HEK293 (cell line): ENCODE measurements around the gene EIF4EBP2.
A peak's percentile ranks its signal among the peaks of the same experiment; 100 is the strongest.

Source experiments
- CTCF ChIA-PET: fragments of 350-600 bp; formaldehyde crosslinking; extraction: SDS; loops from one replicate; lab custom pipeline; 2021; ENCODE audit warnings: antibody characterized with exemption; lab: Yijun Ruan, JAX
- POLR2A ChIA-PET: fragments of 300-600 bp; formaldehyde crosslinking; extraction: SDS; loops from one replicate; lab custom pipeline; 2020; ENCODE audit warnings: antibody characterized with exemption, inconsistent platforms; lab: Yijun Ruan, JAX
- H3K27ac ChIP-seq: fragments of 200-500 bp; sonication (Bioruptor generic); 2 replicates; pipeline ENCODE4 v1.5.1; 2014; ENCODE audit warnings: low read depth, low read length, control low read depth, inconsistent platforms; ENCODE audit errors: extremely low read depth
- H3K36me3 ChIP-seq, 2 experiments: fragments of 200-500 bp in 1 of 2; sonication (Bioruptor generic) in 1 of 2; 1 replicate in 1 of 2; 2 replicates in 1 of 2; pipeline ENCODE4 v1.5.1; 2014 to 2017; ENCODE audit warnings: inconsistent platforms in 2 of 2, low read length in 2 of 2; ENCODE audit not compliant: control insufficient read depth in 2 of 2, insufficient read depth in 1 of 2
- H3K4me1 ChIP-seq: fragments of 200-500 bp; sonication (Bioruptor generic); 2 replicates; pipeline ENCODE4 v1.5.1; 2014; ENCODE audit warnings: mild to moderate bottlenecking, low read length, inconsistent platforms; ENCODE audit not compliant: control insufficient read depth, insufficient read depth
- H3K4me3 ChIP-seq: 2 replicates; pipeline ENCODE4 v1.5.1; 2011; ENCODE audit warnings: low read depth, mild to moderate bottlenecking, control low read depth, low read length, moderate library complexity
- H3K9me3 ChIP-seq: fragments of 200-500 bp; sonication (Bioruptor generic); 2 replicates; pipeline ENCODE4 v1.5.1; 2014; ENCODE audit warnings: low read depth, low read length, inconsistent platforms; ENCODE audit not compliant: control insufficient read depth, insufficient read depth
- GLIS1 ChIP-seq: fragments of 450-650 bp; formaldehyde crosslinking; IDR thresholded peaks from 2 replicates; pipeline ENCODE4 v1.5.1; 2016; ENCODE audit warnings: missing biosample characterization, missing genetic modification characterization
- HIC1 ChIP-seq: fragments of 450-650 bp; formaldehyde crosslinking; IDR thresholded peaks from 2 replicates; pipeline ENCODE4 v1.5.1; 2016; ENCODE audit warnings: missing biosample characterization, missing genetic modification characterization
- OSR2 ChIP-seq: fragments of 450-650 bp; formaldehyde crosslinking; IDR thresholded peaks from 2 replicates; pipeline ENCODE4 v1.5.1; 2016; ENCODE audit warnings: missing biosample characterization, missing genetic modification characterization
- PRDM10 ChIP-seq: fragments of 450-650 bp; formaldehyde crosslinking; IDR thresholded peaks from 2 replicates; pipeline ENCODE4 v1.5.1; 2016; ENCODE audit warnings: missing biosample characterization, missing genetic modification characterization
- SP2 ChIP-seq: fragments of 450-650 bp; formaldehyde crosslinking; IDR thresholded peaks from 2 replicates; pipeline ENCODE4 v1.5.1; 2016; ENCODE audit warnings: missing biosample characterization, missing genetic modification characterization
- TSHZ1 ChIP-seq: fragments of 450-650 bp; formaldehyde crosslinking; IDR thresholded peaks from 2 replicates; pipeline ENCODE4 v1.5.1; 2016; ENCODE audit warnings: missing biosample characterization, missing genetic modification characterization, borderline replicate concordance
- ZBTB17 ChIP-seq: fragments of 450-650 bp; formaldehyde crosslinking; IDR thresholded peaks from 2 replicates; pipeline ENCODE4 v1.5.1; 2016; ENCODE audit warnings: missing biosample characterization, missing genetic modification characterization
- ZFHX2 ChIP-seq: fragments of 450-650 bp; formaldehyde crosslinking; conservative IDR thresholded peaks from 2 replicates; pipeline ENCODE4 v1.5.1; 2016; ENCODE audit warnings: missing biosample characterization, missing genetic modification characterization
- ZIC2 ChIP-seq: fragments of 450-650 bp; formaldehyde crosslinking; IDR thresholded peaks from 2 replicates; pipeline ENCODE4 v1.5.1; 2016; ENCODE audit warnings: missing biosample characterization, missing genetic modification characterization
- ZNF26 ChIP-seq: fragments of 450-650 bp; formaldehyde crosslinking; IDR thresholded peaks from 2 replicates; pipeline ENCODE4 v1.5.1; 2016; ENCODE audit warnings: missing biosample characterization, missing genetic modification characterization
- ZNF423 ChIP-seq: fragments of 450-650 bp; formaldehyde crosslinking; IDR thresholded peaks from 2 replicates; pipeline ENCODE4 v1.5.1; 2016; ENCODE audit warnings: missing biosample characterization, missing genetic modification characterization
- ZNF488 ChIP-seq: fragments of 450-650 bp; formaldehyde crosslinking; IDR thresholded peaks from 2 replicates; pipeline ENCODE4 v1.5.1; 2016; ENCODE audit warnings: missing biosample characterization, missing genetic modification characterization
- ZNF626 ChIP-seq: fragments of 450-650 bp; sonication (Bioruptor Pico); formaldehyde crosslinking; IDR thresholded peaks from 2 replicates; pipeline ENCODE4 v1.5.1; 2018; ENCODE audit warnings: missing biosample characterization, missing genetic modification characterization, inconsistent platforms
- ZNF660 ChIP-seq: fragments of 450-650 bp; IDR thresholded peaks from 2 replicates; pipeline ENCODE4 v1.5.1; 2018; ENCODE audit warnings: missing biosample characterization, mild to moderate bottlenecking, missing genetic modification characterization
- ZSCAN30 ChIP-seq: fragments of 450-650 bp; IDR thresholded peaks from 2 replicates; pipeline ENCODE4 v1.5.1; 2018; ENCODE audit warnings: missing biosample characterization, mild to moderate bottlenecking, missing genetic modification characterization, moderate library complexity

Gene EIF4EBP2

GRCh38 chr10:70459061-70459773 lies 55.3 kb downstream of the EIF4EBP2 start:
- H3K36me3 ChIP-seq, result no peaks in the 10 kb centered on the region
- POLR2A ChIA-PET, result interaction anchor here (1.0 kb wide), 1 partner anchor 18 kb away, joined by 5 read pairs; no protein-coding TSS in a partner anchor
- no peaks in the 10 kb centered on the region for H3K9me3 ChIP-seq
- TF ChIP-seq ZFHX2 (peak; percentile 6; the same call in 1 of the 2 replicates), ZIC2 (tag by site-specific recombination) (peak; percentile 97), ZNF26 (tag by site-specific recombination) (no peak), SP2 (tag by site-specific recombination) (no peak), ZNF423 (peak; percentile 63; the same call in 1 of the 2 replicates), HIC1 (tag by site-specific recombination) (peak; percentile 50; the same call in 1 of the 2 replicates), ZNF626 (tag by site-specific recombination) (no peak), PRDM10 (peak; percentile 51; the same call in 1 of the 2 replicates), GLIS1 (tag by site-specific recombination) (peak; percentile 62), ZSCAN30 (tag by site-specific recombination) (peak; percentile 84; the same call in 1 of the 2 replicates), ZNF660 (tag by site-specific recombination) (0 out of 2 replicates have a peak, but pooled peaks have one; percentile 14), ZNF488 (tag by site-specific recombination) (no peak), OSR2 (tag by site-specific recombination) (peak; percentile 88)
- no peak overlapping the region; the same call in 1 of the 2 replicates for H3K27ac ChIP-seq
- CTCF ChIA-PET, result interaction anchor here (0.6 to 2.9 kb wide), 4 partner anchors 12 to 238 kb away, joined by 3 to 25 read pairs (median 4); no protein-coding TSS in a partner anchor
- H3K4me1 ChIP-seq, result peaks cover 6% of the 10 kb centered on the region
- H3K4me3 ChIP-seq, result peak overlapping the region; percentile 31; the same call in 1 of the 2 replicates

- CTCF ChIA-PET, result interaction anchor here (0.9 to 2.9 kb wide), 7 partner anchors 7 to 238 kb away, joined by 3 to 25 read pairs (median 5); partner anchors contain the start of gene PALD1
- peaks cover 6% of the 10 kb centered on the region for H3K4me1 ChIP-seq
- H3K4me3 ChIP-seq, result no peak overlapping the region
- H3K9me3 ChIP-seq, result no peaks in the 10 kb centered on the region
- no peaks in the 10 kb centered on the region for H3K36me3 ChIP-seq
- no peak overlapping the region for H3K27ac ChIP-seq
- TF ChIP-seq ZBTB17 (tag by site-specific recombination) (0 out of 2 replicates have a peak, but pooled peaks have one; percentile 16), TSHZ1 (tag by site-specific recombination) (no peak)
- POLR2A ChIA-PET, result interaction anchor here (1.0 kb wide), 1 partner anchor 17 kb away, joined by 5 read pairs; no protein-coding TSS in a partner anchor
Measured at GRCh38 chr10:70459774-70460490, 56.0 kb downstream of the EIF4EBP2 start.
